NB4 (cell line): Measurements from ENCODE around the gene RHBDF2.

ENCODE experiments used
- DNase-seq: peaks from one replicate; pipeline ENCODE4 v3.0.0; 2010; ENCODE audit warnings: low read depth
- H3K4me3 ChIP-seq: one replicate; pipeline ENCODE4 v1.5.1; 2011; ENCODE audit warnings: mild to moderate bottlenecking, low read depth, low read length, moderate library complexity
- MYC ChIP-seq: IDR thresholded peaks from 2 replicates; pipeline ENCODE4 v1.6.1; 2011; ENCODE audit warnings: low read depth, low read length
- POLR2A ChIP-seq: IDR thresholded peaks from 2 replicates; pipeline ENCODE4 v1.6.1; 2011; ENCODE audit warnings: mild to moderate bottlenecking; ENCODE audit not compliant: insufficient read length; ENCODE audit errors: extremely low read depth
- TF ChIP-seq, protein P1 (sequence below): IDR thresholded peaks from one replicate; pipeline ENCODE4 v1.5.1; 2012; ENCODE audit warnings: low read depth, low read length
- TF ChIP-seq, protein P2 (sequence below): IDR thresholded peaks from 2 replicates; pipeline ENCODE4 v1.6.1; 2011; ENCODE audit warnings: low read depth, low read length

RHBDF2 gene

DNA sequence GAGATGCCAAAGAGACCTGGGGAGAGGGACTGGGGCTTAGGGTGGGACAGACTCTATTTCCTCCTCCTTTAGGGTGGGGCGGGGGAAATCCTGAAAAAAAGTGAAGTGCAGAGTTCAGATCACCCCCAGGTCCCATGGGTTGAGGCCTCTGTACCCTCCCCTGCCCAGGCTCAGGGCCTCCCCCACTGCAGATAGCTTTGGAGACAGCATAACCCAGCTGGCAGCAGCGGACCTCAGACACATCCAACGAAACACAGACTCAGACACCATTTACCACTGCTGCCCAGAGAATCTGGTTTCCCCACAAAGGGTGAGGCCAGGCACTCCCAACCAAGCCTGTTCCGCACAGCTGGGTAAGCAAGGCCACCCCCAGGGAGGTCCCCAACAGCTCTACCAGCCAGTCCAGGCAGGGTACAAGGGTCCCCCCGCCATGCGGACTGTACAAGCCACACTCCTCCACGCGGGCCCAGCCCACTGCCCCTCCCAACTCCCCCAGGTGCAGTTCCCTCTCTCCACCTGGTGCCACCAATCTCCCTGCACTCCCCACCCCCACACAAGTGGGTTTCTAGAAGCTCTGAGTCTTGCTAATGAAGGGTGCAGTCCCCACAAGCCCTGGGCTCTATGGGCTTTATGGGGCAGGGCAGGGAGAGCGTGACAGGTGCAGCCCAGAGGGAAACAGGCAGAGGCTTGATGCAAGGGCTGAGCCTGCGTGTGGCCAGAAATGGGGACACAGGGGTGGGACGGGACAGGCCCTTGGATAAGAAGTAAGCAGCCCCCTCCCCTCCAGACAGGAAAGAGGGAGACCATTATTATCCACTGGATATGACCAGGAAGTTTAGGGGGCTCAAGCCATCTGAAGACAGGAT is 8.9 kb downstream of the RHBDF2 start:
- H3K4me3 ChIP-seq = peak overlapping the region; percentile 16
- peak; percentile 64 for DNase-seq
- TF ChIP-seq, protein P1, sequence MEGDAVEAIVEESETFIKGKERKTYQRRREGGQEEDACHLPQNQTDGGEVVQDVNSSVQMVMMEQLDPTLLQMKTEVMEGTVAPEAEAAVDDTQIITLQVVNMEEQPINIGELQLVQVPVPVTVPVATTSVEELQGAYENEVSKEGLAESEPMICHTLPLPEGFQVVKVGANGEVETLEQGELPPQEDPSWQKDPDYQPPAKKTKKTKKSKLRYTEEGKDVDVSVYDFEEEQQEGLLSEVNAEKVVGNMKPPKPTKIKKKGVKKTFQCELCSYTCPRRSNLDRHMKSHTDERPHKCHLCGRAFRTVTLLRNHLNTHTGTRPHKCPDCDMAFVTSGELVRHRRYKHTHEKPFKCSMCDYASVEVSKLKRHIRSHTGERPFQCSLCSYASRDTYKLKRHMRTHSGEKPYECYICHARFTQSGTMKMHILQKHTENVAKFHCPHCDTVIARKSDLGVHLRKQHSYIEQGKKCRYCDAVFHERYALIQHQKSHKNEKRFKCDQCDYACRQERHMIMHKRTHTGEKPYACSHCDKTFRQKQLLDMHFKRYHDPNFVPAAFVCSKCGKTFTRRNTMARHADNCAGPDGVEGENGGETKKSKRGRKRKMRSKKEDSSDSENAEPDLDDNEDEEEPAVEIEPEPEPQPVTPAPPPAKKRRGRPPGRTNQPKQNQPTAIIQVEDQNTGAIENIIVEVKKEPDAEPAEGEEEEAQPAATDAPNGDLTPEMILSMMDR = no peak
- TF ChIP-seq POLR2A (no peak), MYC (no peak)
- TF ChIP-seq, protein P2, sequence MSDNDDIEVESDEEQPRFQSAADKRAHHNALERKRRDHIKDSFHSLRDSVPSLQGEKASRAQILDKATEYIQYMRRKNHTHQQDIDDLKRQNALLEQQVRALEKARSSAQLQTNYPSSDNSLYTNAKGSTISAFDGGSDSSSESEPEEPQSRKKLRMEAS = no peak

DNA sequence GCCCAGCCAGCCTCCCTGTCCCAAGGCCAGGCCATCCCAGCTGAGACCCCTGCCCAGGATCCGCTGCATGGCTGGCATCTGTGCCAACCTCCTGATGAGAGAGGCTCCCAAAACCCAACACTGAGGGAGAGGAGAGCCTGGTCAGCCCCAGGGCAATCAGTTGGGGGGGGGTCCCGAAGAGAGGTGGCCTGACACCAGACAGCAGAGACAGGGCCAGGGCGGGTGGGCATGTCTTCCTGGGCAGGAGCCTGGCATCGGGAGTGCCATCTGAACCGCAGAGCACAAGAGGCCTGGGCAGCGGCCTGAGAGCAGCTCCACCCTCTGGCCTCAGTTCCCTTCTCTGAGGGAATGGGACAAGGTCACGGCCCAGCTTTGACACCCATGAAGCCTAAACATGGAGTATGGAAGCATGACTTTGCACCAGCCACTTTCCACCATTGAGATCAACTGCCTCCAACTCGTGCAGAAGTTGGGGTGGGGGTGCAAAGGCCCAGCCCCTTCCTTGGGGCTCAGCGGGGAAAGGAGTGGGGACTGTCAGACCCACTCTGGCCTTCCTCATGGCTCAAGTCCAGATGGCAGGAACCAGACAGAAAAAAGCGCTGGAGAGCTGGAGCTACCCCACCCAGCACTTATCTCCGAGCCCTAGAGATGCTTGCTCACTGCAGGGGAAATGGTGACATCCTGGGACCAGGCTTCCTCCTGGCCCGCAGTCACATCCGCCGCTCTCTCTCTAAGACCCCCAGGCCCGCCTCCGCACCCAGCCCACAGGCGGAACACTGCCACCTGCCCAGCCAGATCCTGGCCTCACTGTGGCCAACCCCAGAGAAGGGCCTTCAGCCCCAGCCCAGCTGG is 9.7 kb downstream of the RHBDF2 start:
- no peak overlapping the region for H3K4me3 ChIP-seq
- DNase-seq = peak; percentile 65
- TF ChIP-seq POLR2A (no peak), MYC (no peak)
- TF ChIP-seq, protein P2 = no peak

DNA sequence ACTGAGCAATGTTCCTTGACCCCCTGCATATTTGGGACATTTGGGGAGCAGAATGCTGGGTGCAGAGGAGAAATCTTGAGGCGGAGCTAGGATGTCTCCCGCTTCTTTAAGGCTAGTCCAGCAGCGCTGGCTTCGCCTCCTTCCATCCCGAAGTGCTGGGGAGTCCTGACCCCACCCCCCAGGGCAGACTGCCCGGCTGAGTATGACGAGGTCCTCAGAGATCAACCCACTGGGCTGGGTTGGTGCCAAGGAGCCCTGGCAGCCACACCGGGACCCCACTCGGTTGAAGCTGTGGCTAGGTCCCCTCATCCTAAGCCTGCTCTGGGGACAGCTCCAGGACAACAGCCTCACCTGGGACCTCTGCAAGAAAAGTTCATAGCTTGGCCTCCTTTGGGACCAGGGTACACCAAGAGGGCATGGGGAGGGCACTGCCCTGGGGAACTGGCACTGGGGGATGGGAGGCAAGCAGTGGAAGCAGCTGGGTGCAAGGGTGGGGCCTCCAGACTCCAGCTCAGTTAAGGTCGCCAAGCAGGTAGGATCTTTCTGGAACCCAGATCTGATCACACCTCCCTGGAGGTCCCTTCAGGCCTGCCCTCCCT is 11.0 kb downstream of the RHBDF2 start:
- no peak for DNase-seq
- TF ChIP-seq, protein P2 = no peak
- TF ChIP-seq, protein P1 = no peak
- no peak for TF ChIP-seq POLR2A
- no peak for TF ChIP-seq MYC
- H3K4me3 ChIP-seq = no peak overlapping the region

DNA sequence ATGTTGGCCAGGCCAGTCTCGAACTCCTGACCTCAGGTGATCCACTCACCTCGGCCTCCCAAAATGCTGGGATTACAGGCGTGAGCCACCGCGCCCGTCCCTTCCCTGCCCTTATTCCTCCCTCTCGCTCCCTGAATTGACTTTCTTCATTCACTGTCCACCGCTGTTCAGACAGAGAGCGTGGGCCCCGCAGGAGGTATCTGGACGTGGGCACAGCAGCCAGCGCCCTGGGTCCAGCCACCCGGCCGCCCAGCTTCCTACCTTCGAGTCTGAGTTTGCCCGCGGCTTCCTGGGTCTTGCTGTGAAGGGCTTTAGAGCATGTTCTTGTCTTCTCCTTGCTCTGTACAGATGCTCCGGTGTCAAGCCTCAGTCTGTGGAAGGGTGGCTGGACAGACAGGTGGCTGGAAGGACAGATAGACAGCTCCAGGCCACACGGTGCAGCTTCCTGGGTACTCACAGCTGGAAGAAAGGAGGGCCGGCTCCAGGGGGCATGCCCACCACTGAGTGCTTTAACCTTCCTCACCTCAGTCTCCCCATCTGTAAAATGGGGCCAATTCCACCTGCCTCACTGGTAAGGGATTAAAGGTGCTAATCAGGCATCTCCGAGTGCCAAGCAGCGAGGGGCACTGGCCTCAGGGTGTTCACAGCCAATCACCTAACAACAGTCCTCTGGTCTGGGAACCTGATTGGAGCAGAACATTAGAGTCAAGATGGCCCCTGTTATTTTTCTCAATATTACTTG is 13.6 kb downstream of the RHBDF2 start:
- no peak overlapping the region for H3K4me3 ChIP-seq
- TF ChIP-seq POLR2A (no peak), MYC (no peak)
- TF ChIP-seq, protein P1 = no peak
- TF ChIP-seq, protein P2 = no peak
- DNase-seq = no peak

DNA sequence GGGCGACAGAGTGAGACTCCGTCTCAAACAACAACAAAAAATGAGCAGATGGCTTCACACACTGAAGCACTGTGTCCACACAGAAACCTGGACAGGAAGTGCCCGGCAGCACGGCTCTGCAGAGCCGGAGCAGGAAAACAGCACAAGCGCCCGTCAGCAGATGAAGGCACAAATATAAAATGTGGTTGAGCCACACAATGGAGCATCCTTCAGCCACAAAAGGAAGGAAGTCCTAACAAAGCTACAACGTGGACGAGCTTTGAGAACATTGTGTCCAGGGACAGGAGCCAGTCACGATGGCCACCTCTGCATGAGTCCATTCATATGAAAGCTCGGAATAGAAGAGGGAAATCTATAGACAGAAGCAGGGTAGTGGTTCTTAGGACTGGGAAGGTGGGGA is 15.7 kb downstream of the RHBDF2 start:
- TF ChIP-seq, protein P2 = no peak
- TF ChIP-seq, protein P1 = no peak
- TF ChIP-seq MYC (no peak), POLR2A (no peak)
- no peak overlapping the region for H3K4me3 ChIP-seq
- DNase-seq = no peak
